DOHH2 (cell line): ENCODE data around the gene FXYD6.

Experiments used
- CTCF ChIP-seq: fragments of 200-600 bp; sonication (generic); IDR thresholded peaks from one replicate; pipeline ENCODE4 v1.5.1; 2014; ENCODE audit warnings: antibody characterized with exemption, mild to moderate bottlenecking, low read depth, low read length; ENCODE audit not compliant: poor library complexity, severe bottlenecking
- EZH2phosphoT487 ChIP-seq: fragments of 200-600 bp; sonication (generic); IDR thresholded peaks from 2 replicates; pipeline ENCODE4 v1.6.1; 2017; ENCODE audit warnings: borderline replicate concordance, mild to moderate bottlenecking, antibody characterized with exemption, low read length, moderate library complexity, mixed read lengths

GRCh38 chr11:117910941-117911655 is 34.6 kb upstream of the FXYD6 start:
- no peak for TF ChIP-seq CTCF
- TF ChIP-seq EZH2phosphoT487, result no peak
